Osteocyte (in vitro differentiated cells): Measurements from ENCODE around the gene MYRIP. TPM values are rescaled to one million over a fixed set of nuclear protein-coding genes. Genes with fewer than 3 reads are reported as not detected.
A peak's percentile ranks its signal among the peaks of the same experiment; 100 is the strongest.

Source experiments
- DNase-seq: peaks from one replicate; pipeline ENCODE4 v3.0.0; 2021; ENCODE audit warnings: mixed read lengths; ENCODE audit not compliant: unreplicated experiment; ENCODE audit errors: extremely low spot score
- H3K27ac Mint-ChIP-seq: one replicate; pipeline ENCODE4 v1.8.0; 2021; ENCODE audit warnings: mild to moderate bottlenecking, mixed read lengths; ENCODE audit not compliant: unreplicated experiment
- H3K27me3 Mint-ChIP-seq: one replicate; pipeline ENCODE4 v1.8.0; 2021; ENCODE audit warnings: mixed read lengths; ENCODE audit not compliant: unreplicated experiment
- H3K36me3 Mint-ChIP-seq: one replicate; pipeline ENCODE4 v1.8.0; 2021; ENCODE audit warnings: mixed read lengths; ENCODE audit not compliant: unreplicated experiment
- H3K4me1 Mint-ChIP-seq: one replicate; pipeline ENCODE4 v1.8.0; 2021; ENCODE audit warnings: mixed read lengths; ENCODE audit not compliant: unreplicated experiment
- H3K4me3 Mint-ChIP-seq: one replicate; pipeline ENCODE4 v1.8.0; 2021; ENCODE audit warnings: mild to moderate bottlenecking, moderate library complexity, mixed read lengths; ENCODE audit not compliant: unreplicated experiment
- H3K9me3 Mint-ChIP-seq: one replicate; pipeline ENCODE4 v1.8.0; 2021; ENCODE audit warnings: mixed read lengths; ENCODE audit not compliant: unreplicated experiment
- CTCF ChIP-seq: fragments of 200-600 bp; sonication (generic); IDR thresholded peaks from 2 replicates; pipeline ENCODE4 v1.5.0; 2021; ENCODE audit warnings: antibody characterized with exemption, mild to moderate bottlenecking, moderate library complexity
- total RNA-seq: library from RNA; stranded (reverse); gene quantifications from 2 replicates; pipeline ENCODE4 v1.2.1, GENCODE V29; 2021

Gene MYRIP
- total RNA-seq, 1 donor from 2014 or later = 0.62 TPM

GRCh38 chr3:40172560-40172959 is 363.2 kb downstream of the MYRIP start:
- H3K4me3 Mint-ChIP-seq = no peak overlapping the region
- H3K9me3 Mint-ChIP-seq = no peaks in the 10 kb centered on the region
- peaks cover 5% of the 10 kb centered on the region for H3K4me1 Mint-ChIP-seq
- peaks cover 10% of the 10 kb centered on the region for H3K27me3 Mint-ChIP-seq
- DNase-seq = no peak
- H3K36me3 Mint-ChIP-seq = no peaks in the 10 kb centered on the region
- no peak for TF ChIP-seq CTCF
- H3K27ac Mint-ChIP-seq = no peak overlapping the region

DNA sequence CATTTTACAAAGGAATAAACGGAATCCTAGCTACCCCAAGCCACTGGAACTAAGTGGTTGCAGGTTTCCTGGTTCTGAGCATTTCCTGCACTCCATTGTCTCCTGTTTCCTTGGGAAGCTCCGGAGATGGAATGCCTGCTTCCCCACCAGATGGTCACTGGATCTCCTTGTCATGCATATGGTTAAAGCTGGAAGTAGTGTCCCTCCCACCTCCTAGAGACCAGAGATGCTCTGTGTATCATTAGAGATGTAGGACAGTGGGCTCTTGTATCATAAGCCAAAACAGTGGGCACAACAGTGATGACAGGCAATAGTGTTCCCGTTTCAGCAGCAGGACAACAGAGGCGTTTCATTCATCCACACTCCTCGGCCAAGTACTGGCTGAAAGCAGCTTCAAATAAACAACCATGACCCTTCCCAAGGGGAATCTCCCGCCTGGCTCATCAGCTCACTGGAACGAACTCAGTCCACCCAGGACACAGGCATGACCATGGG is 363.9 kb downstream of the MYRIP start:
- Mint-ChIP-seq H3K27me3 (peaks cover 10% of the 10 kb centered on the region), H3K27ac (no peak overlapping the region), H3K4me1 (peaks cover 5% of the 10 kb centered on the region), H3K4me3 (no peak overlapping the region), H3K9me3 (no peaks in the 10 kb centered on the region), H3K36me3 (no peaks in the 10 kb centered on the region)
- DNase-seq = no peak
- no peak for TF ChIP-seq CTCF

GRCh38 chr3:40178012-40178594 is 368.7 kb downstream of the MYRIP start:
- H3K4me3 Mint-ChIP-seq = no peak overlapping the region
- DNase-seq = no peak
- H3K27ac Mint-ChIP-seq = no peak overlapping the region
- peaks cover 3% of the 10 kb centered on the region for H3K27me3 Mint-ChIP-seq
- no peaks in the 10 kb centered on the region for H3K9me3 Mint-ChIP-seq
- TF ChIP-seq CTCF = no peak
- no peaks in the 10 kb centered on the region for H3K36me3 Mint-ChIP-seq
- H3K4me1 Mint-ChIP-seq = peaks cover 5% of the 10 kb centered on the region

DNA sequence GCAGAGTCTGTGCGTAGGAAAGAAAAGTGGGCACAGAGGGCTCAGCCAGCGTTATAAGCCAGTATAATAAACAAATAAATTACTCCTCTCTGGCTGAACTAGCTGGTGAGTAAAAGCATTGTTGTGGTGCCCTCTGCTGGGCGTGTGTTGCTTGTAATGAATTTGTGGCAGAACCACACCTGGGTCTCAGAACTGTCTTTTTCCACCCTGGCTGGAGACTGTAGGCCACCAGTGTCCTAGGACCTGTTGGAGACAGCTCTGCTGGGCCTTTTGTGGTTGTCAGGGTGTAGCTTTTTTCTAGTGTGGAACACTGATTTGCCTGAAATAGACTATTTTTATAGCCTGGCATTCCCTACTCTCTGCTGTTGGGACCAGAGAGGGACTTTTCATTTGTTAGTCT is 369.6 kb downstream of the MYRIP start:
- peaks cover 10% of the 10 kb centered on the region for H3K27me3 Mint-ChIP-seq
- no peaks in the 10 kb centered on the region for H3K36me3 Mint-ChIP-seq
- no peak overlapping the region for H3K27ac Mint-ChIP-seq
- H3K4me1 Mint-ChIP-seq = no peaks in the 10 kb centered on the region
- H3K4me3 Mint-ChIP-seq = no peak overlapping the region
- peak; percentile 89 for TF ChIP-seq CTCF
- peak; percentile 90 for DNase-seq
- H3K9me3 Mint-ChIP-seq = no peaks in the 10 kb centered on the region

DNA sequence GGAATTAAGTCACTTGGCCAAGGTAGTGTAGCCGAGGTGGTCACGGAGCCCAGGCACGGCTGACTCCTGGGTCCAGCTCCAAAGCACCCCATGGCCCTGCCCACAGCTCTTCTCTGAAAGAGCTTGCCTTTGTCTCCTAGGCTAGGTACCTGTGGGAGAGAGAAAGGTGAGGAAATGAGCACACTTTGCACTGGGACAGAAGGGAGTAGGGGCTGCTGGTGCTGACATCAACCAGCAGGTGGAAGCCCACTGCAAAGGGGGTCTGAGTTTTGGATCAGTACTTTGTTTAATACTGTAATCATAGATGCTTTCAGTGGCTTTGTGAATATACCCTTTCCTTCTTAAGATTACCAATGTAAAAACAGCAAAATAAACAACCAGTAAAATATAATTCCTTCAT is 371.8 kb downstream of the MYRIP start:
- H3K27me3 Mint-ChIP-seq = peaks cover 24% of the 10 kb centered on the region
- TF ChIP-seq CTCF = no peak
- DNase-seq = no peak
- H3K4me3 Mint-ChIP-seq = no peak overlapping the region
- H3K36me3 Mint-ChIP-seq = no peaks in the 10 kb centered on the region
- no peak overlapping the region for H3K27ac Mint-ChIP-seq
- H3K9me3 Mint-ChIP-seq = no peaks in the 10 kb centered on the region
- no peaks in the 10 kb centered on the region for H3K4me1 Mint-ChIP-seq
